ENCODE data around the gene GYS1. TPM values are rescaled to one million over a fixed set of nuclear protein-coding genes. Genes with fewer than 3 reads are reported as not detected.
A peak's percentile ranks its signal among the peaks of the same experiment; 100 is the strongest.

Gene GYS1
- total and polyA plus RNA-seq, 2 experiments from 2014 or later = 155 to 195 TPM

GRCh38 chr19:48991011-48991609 is 2.0 kb downstream of the GYS1 start:
- H3K4me3 ChIP-seq = no peak overlapping the region
- peaks cover 15% of the 10 kb centered on the region for H3K36me3 ChIP-seq
- no peaks in the 10 kb centered on the region for H3K9me3 ChIP-seq (ENCODE audit: low read depth)
- no peak for DNase-seq (ENCODE audit: low read depth in 1 of 2, low spot score in 1 of 2)
- TF ChIP-seq, protein P1, sequence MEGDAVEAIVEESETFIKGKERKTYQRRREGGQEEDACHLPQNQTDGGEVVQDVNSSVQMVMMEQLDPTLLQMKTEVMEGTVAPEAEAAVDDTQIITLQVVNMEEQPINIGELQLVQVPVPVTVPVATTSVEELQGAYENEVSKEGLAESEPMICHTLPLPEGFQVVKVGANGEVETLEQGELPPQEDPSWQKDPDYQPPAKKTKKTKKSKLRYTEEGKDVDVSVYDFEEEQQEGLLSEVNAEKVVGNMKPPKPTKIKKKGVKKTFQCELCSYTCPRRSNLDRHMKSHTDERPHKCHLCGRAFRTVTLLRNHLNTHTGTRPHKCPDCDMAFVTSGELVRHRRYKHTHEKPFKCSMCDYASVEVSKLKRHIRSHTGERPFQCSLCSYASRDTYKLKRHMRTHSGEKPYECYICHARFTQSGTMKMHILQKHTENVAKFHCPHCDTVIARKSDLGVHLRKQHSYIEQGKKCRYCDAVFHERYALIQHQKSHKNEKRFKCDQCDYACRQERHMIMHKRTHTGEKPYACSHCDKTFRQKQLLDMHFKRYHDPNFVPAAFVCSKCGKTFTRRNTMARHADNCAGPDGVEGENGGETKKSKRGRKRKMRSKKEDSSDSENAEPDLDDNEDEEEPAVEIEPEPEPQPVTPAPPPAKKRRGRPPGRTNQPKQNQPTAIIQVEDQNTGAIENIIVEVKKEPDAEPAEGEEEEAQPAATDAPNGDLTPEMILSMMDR (IDR thresholded peaks at IDR 0.05; ENCODE audit: low read depth, low read length) = no peak
- no peaks in the 10 kb centered on the region for H3K27me3 ChIP-seq
- H3K27ac ChIP-seq = peak overlapping the region; percentile 87
- peaks cover 15% of the 10 kb centered on the region for H3K4me1 ChIP-seq (ENCODE audit: low read depth)

DNA sequence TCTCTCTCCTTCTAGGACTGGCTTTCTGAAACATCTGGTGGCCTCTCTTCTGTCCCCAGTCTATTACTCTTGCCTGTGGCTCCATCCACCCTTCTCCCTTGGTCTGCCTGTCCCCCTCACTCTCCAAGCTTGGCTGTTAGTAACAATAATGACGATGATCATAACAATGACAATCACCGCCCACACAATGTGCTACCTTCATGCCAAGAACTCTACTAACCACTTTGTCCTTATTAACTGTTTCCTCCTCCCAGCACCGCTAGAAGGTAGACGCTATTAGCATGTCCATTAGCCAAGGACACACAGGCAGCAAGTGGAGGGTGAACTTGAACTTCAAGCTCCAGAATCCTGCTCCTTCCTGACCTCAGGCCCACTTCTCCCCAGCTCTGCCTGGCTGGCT is 2.7 kb downstream of the GYS1 start:
- H3K4me1 ChIP-seq (ENCODE audit: low read depth) = peaks cover 15% of the 10 kb centered on the region
- DNase-seq (ENCODE audit: low read depth in 1 of 2, low spot score in 1 of 2) = no peak
- H3K9me3 ChIP-seq (ENCODE audit: low read depth) = no peaks in the 10 kb centered on the region
- TF ChIP-seq, protein P1 (IDR thresholded peaks at IDR 0.05; ENCODE audit: low read depth, low read length) = no peak
- peaks cover 21% of the 10 kb centered on the region for H3K36me3 ChIP-seq
- no peaks in the 10 kb centered on the region for H3K27me3 ChIP-seq
- H3K4me3 ChIP-seq = no peak overlapping the region
- no peak overlapping the region for H3K27ac ChIP-seq

GRCh38 chr19:48989701-48990291 is 3.3 kb downstream of the GYS1 start:
- Histone ChIP-seq H3K4me1 (ENCODE audit: low read depth) (peaks cover 15% of the 10 kb centered on the region), H3K9me3 (ENCODE audit: low read depth) (no peaks in the 10 kb centered on the region), H3K36me3 (peaks cover 27% of the 10 kb centered on the region), H3K27me3 (no peaks in the 10 kb centered on the region), H3K27ac (no peak overlapping the region), H3K4me3 (no peak overlapping the region)
- TF ChIP-seq, protein P1 (IDR thresholded peaks at IDR 0.05; ENCODE audit: low read depth, low read length) = no peak
- DNase-seq (ENCODE audit: low read depth in 1 of 2, low spot score in 1 of 2) = no peak

DNA sequence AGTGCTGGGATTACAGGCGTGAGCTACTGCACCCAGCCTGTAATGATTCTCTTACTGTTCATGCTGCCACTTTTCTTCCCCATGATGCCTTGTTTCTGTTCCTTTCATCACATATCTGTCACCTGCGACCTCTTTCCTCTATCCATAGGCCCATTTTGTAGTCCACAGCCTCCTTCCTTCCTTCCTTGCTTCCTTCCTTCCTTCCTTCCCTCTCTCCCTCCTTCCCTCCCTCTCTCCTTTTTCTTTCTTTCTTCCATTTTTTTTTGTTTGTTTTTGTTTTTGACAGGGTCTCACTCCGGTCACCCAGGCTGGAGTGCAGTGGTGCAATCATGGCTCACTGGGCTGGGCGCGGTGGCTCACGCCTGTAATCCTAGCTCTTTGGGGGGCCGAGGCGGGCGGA is 4.2 kb downstream of the GYS1 start:
- TF ChIP-seq, protein P1 (IDR thresholded peaks at IDR 0.05; ENCODE audit: low read depth, low read length) = no peak
- no peaks in the 10 kb centered on the region for H3K27me3 ChIP-seq
- peaks cover 37% of the 10 kb centered on the region for H3K36me3 ChIP-seq
- no peaks in the 10 kb centered on the region for H3K9me3 ChIP-seq (ENCODE audit: low read depth)
- no peak for DNase-seq (ENCODE audit: low read depth in 1 of 2, low spot score in 1 of 2)
- H3K4me3 ChIP-seq = no peak overlapping the region
- H3K27ac ChIP-seq = no peak overlapping the region
- H3K4me1 ChIP-seq (ENCODE audit: low read depth) = peaks cover 10% of the 10 kb centered on the region

DNA sequence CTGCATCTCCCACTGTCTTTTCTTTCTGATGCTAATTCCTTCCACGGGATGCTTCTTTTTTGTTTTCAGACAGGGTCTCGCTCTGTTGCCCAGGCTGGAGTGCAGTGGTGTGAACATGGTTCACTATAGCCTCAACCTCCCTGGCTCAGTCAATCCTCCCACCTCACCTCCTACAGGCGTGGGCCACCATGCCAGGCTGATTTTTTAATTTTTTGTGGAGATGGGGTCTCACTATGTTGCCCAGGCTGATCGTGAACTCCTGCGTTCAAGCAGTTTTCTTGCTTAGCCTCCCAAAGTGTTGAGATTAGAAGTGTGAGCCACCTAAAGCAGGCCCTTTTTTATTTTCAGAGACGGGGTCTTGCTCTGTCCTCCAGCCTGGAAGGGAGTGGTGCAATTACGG is 4.8 kb downstream of the GYS1 start:
- no peak for DNase-seq (ENCODE audit: low read depth in 1 of 2, low spot score in 1 of 2)
- Histone ChIP-seq H3K36me3 (peaks cover 41% of the 10 kb centered on the region), H3K27me3 (no peaks in the 10 kb centered on the region), H3K9me3 (ENCODE audit: low read depth) (no peaks in the 10 kb centered on the region), H3K27ac (no peak overlapping the region), H3K4me1 (ENCODE audit: low read depth) (peaks cover 10% of the 10 kb centered on the region), H3K4me3 (no peak overlapping the region)
- TF ChIP-seq, protein P1 (IDR thresholded peaks at IDR 0.05; ENCODE audit: low read depth, low read length) = no peak

All from cardiac muscle cell (in vitro differentiated cells and primary cell).